Osteocyte (in vitro differentiated cells): ENCODE data around the gene LGALS13. TPM values are rescaled to one million over a fixed set of nuclear protein-coding genes. Genes with fewer than 3 reads are reported as not detected.

Source experiments
- DNase-seq: peaks from one replicate; pipeline ENCODE4 v3.0.0; 2021; ENCODE audit warnings: mixed read lengths; ENCODE audit not compliant: unreplicated experiment; ENCODE audit errors: extremely low spot score
- H3K27ac Mint-ChIP-seq: one replicate; pipeline ENCODE4 v1.8.0; 2021; ENCODE audit warnings: mild to moderate bottlenecking, mixed read lengths; ENCODE audit not compliant: unreplicated experiment
- H3K27me3 Mint-ChIP-seq: one replicate; pipeline ENCODE4 v1.8.0; 2021; ENCODE audit warnings: mixed read lengths; ENCODE audit not compliant: unreplicated experiment
- H3K36me3 Mint-ChIP-seq: one replicate; pipeline ENCODE4 v1.8.0; 2021; ENCODE audit warnings: mixed read lengths; ENCODE audit not compliant: unreplicated experiment
- H3K4me1 Mint-ChIP-seq: one replicate; pipeline ENCODE4 v1.8.0; 2021; ENCODE audit warnings: mixed read lengths; ENCODE audit not compliant: unreplicated experiment
- H3K4me3 Mint-ChIP-seq: one replicate; pipeline ENCODE4 v1.8.0; 2021; ENCODE audit warnings: mild to moderate bottlenecking, moderate library complexity, mixed read lengths; ENCODE audit not compliant: unreplicated experiment
- H3K9me3 Mint-ChIP-seq: one replicate; pipeline ENCODE4 v1.8.0; 2021; ENCODE audit warnings: mixed read lengths; ENCODE audit not compliant: unreplicated experiment
- CTCF ChIP-seq: fragments of 200-600 bp; sonication (generic); IDR thresholded peaks from 2 replicates; pipeline ENCODE4 v1.5.0; 2021; ENCODE audit warnings: antibody characterized with exemption, mild to moderate bottlenecking, moderate library complexity
- total RNA-seq: library from RNA; stranded (reverse); gene quantifications from 2 replicates; pipeline ENCODE4 v1.2.1, GENCODE V29; 2021

Gene LGALS13
- total RNA-seq, 1 donor from 2014 or later, result not detected

- Mint-ChIP-seq H3K9me3 (peaks cover 8% of the 10 kb centered on the region), H3K27me3 (no peaks in the 10 kb centered on the region), H3K27ac (no peak overlapping the region), H3K36me3 (no peaks in the 10 kb centered on the region), H3K4me3 (no peak overlapping the region), H3K4me1 (no peaks in the 10 kb centered on the region)
- DNase-seq, result no peak
- TF ChIP-seq CTCF, result no peak
Observed at GRCh38 chr19:39582891-39583625, 19.3 kb upstream of the LGALS13 start.

GRCh38 chr19:39587496-39587895, 14.8 kb upstream of the LGALS13 start:
- Mint-ChIP-seq H3K4me1 (no peaks in the 10 kb centered on the region), H3K27ac (no peak overlapping the region), H3K36me3 (no peaks in the 10 kb centered on the region), H3K4me3 (no peak overlapping the region), H3K27me3 (no peaks in the 10 kb centered on the region), H3K9me3 (no peaks in the 10 kb centered on the region)
- TF ChIP-seq CTCF, result no peak
- no peak for DNase-seq

- no peaks in the 10 kb centered on the region for H3K36me3 Mint-ChIP-seq
- H3K4me1 Mint-ChIP-seq, result no peaks in the 10 kb centered on the region
- no peak for DNase-seq
- H3K27ac Mint-ChIP-seq, result no peak overlapping the region
- H3K4me3 Mint-ChIP-seq, result no peak overlapping the region
- H3K27me3 Mint-ChIP-seq, result no peaks in the 10 kb centered on the region
- no peak for TF ChIP-seq CTCF
- no peaks in the 10 kb centered on the region for H3K9me3 Mint-ChIP-seq
Observed at GRCh38 chr19:39588066-39588465, 14.3 kb upstream of the LGALS13 start.

GRCh38 chr19:39590265-39590664, 12.1 kb upstream of the LGALS13 start:
- Mint-ChIP-seq H3K36me3 (no peaks in the 10 kb centered on the region), H3K4me1 (no peaks in the 10 kb centered on the region), H3K27ac (no peak overlapping the region), H3K27me3 (no peaks in the 10 kb centered on the region), H3K9me3 (no peaks in the 10 kb centered on the region), H3K4me3 (no peak overlapping the region)
- no peak for DNase-seq
- TF ChIP-seq CTCF, result no peak

- TF ChIP-seq CTCF, result no peak
- no peaks in the 10 kb centered on the region for H3K36me3 Mint-ChIP-seq
- DNase-seq, result no peak
- H3K4me3 Mint-ChIP-seq, result no peak overlapping the region
- H3K27me3 Mint-ChIP-seq, result no peaks in the 10 kb centered on the region
- H3K4me1 Mint-ChIP-seq, result no peaks in the 10 kb centered on the region
- H3K27ac Mint-ChIP-seq, result no peak overlapping the region
- no peaks in the 10 kb centered on the region for H3K9me3 Mint-ChIP-seq
Observed at GRCh38 chr19:39592381-39592780, 9.9 kb upstream of the LGALS13 start.
